Fibroblast of villous mesenchyme (primary cell): ENCODE measurements around the gene IREB2. TPM values are rescaled to one million over a fixed set of nuclear protein-coding genes. Genes with fewer than 3 reads are reported as not detected.

ENCODE experiments used
- DNase-seq: peaks from one replicate; pipeline ENCODE4 v3.0.0-alpha.2; 2010; ENCODE audit warnings: low read depth
- H3K4me3 ChIP-seq: 2 replicates; pipeline ENCODE4 v1.5.1; 2011; ENCODE audit warnings: low read depth, mild to moderate bottlenecking, low read length
- total RNA-seq: library from RNA; depleted of rRNA; stranded (reverse); fragments of >200 nt; gene quantifications from 2 replicates; pipeline ENCODE4 v1.2.3, GENCODE V29; 2012
- TF ChIP-seq, protein P1 (sequence below): IDR thresholded peaks from 2 replicates; pipeline ENCODE4 v1.5.1; 2012; ENCODE audit warnings: low read depth, mild to moderate bottlenecking, low read length; ENCODE audit not compliant: insufficient read depth

IREB2 gene
- total RNA-seq, 1 donor = 38.9 TPM

GRCh38 chr15:78414621-78415250, 23.3 kb upstream of the IREB2 start:
- DNase-seq = no peak
- no peak overlapping the region for H3K4me3 ChIP-seq
- TF ChIP-seq, protein P1, sequence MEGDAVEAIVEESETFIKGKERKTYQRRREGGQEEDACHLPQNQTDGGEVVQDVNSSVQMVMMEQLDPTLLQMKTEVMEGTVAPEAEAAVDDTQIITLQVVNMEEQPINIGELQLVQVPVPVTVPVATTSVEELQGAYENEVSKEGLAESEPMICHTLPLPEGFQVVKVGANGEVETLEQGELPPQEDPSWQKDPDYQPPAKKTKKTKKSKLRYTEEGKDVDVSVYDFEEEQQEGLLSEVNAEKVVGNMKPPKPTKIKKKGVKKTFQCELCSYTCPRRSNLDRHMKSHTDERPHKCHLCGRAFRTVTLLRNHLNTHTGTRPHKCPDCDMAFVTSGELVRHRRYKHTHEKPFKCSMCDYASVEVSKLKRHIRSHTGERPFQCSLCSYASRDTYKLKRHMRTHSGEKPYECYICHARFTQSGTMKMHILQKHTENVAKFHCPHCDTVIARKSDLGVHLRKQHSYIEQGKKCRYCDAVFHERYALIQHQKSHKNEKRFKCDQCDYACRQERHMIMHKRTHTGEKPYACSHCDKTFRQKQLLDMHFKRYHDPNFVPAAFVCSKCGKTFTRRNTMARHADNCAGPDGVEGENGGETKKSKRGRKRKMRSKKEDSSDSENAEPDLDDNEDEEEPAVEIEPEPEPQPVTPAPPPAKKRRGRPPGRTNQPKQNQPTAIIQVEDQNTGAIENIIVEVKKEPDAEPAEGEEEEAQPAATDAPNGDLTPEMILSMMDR = no peak

DNA sequence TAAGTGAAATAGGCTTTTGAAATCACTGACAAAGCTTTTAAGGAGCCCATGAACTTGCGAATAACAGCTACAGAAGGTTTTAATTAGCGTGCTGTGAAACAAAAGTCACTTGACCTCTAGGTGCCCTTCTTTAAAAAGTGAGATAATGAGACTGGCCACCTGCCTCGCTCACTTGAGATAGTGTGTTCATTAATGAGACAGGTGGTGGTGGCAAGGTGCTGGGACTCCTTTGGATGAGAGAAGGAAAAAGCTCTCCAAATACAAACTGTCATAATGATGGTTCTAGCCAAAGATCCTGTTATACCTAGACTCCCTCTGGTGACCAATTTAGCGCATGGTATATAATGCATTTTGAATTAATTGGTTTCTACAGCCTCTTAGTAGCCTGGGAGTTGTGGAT, 22.7 kb upstream of the IREB2 start:
- peak; percentile 16 for DNase-seq
- no peak overlapping the region for H3K4me3 ChIP-seq
- TF ChIP-seq, protein P1 = peak; percentile 42

GRCh38 chr15:78417754-78418630, 20.0 kb upstream of the IREB2 start:
- no peak overlapping the region for H3K4me3 ChIP-seq
- TF ChIP-seq, protein P1 = no peak
- DNase-seq = no peak

GRCh38 chr15:78418686-78419085, 19.3 kb upstream of the IREB2 start:
- TF ChIP-seq, protein P1 = no peak
- no peak for DNase-seq
- no peak overlapping the region for H3K4me3 ChIP-seq

DNA sequence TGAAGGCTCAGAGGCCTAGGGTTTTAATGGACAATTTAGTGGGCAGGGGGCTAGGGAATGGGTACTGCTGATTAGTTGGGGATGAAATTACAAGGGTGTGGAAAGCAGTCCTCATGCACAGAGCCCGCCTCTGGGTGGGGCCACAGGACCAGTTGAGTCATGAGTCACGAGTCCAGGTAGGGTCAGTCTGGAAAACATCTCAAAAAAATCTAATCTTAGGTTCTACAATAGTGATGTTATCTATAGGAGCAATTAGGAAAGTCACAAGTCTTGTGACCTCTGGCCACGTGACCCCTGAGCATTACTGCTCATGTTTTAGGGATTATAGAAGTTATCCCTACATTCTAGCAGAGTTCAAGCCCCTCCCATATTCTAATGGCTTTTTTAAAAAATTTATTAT, 18.6 kb upstream of the IREB2 start:
- H3K4me3 ChIP-seq = no peak overlapping the region
- DNase-seq = no peak
- TF ChIP-seq, protein P1 = no peak

GRCh38 chr15:78420220-78420619, 17.8 kb upstream of the IREB2 start:
- no peak for DNase-seq
- H3K4me3 ChIP-seq = no peak overlapping the region
- TF ChIP-seq, protein P1 = no peak
